GM19372 (cell line): ENCODE results near the gene TBPL1.

Experiments used
- ATAC-seq: cut with Tn5 transposase; IDR thresholded peaks from one replicate; pipeline ENCODE4 v1.9.1; 2021; ENCODE audit warnings: mild to moderate bottlenecking, low read depth, moderate library complexity; ENCODE audit not compliant: unreplicated experiment

The TBPL1 gene

DNA sequence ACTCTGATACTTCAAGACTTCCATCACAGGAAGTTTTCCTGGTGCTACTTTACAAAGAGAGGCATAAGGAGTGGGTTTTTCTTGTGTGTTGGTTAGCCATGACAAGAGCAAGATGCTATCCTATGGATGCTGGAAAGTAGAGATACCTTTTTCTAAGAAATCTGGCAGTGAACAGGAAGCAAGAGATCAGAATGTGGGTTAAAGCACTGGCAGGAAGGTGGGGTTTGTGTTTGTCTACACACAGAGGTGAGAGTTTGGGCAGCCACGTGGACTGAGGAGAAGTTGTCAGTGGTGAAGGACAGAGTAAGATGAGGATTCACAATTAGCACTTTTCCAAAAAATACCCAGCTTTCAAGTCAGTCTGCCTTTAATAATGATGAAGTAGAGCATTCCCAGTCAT lies 81.5 kb downstream of the TBPL1 start:
- no peak for ATAC-seq

DNA sequence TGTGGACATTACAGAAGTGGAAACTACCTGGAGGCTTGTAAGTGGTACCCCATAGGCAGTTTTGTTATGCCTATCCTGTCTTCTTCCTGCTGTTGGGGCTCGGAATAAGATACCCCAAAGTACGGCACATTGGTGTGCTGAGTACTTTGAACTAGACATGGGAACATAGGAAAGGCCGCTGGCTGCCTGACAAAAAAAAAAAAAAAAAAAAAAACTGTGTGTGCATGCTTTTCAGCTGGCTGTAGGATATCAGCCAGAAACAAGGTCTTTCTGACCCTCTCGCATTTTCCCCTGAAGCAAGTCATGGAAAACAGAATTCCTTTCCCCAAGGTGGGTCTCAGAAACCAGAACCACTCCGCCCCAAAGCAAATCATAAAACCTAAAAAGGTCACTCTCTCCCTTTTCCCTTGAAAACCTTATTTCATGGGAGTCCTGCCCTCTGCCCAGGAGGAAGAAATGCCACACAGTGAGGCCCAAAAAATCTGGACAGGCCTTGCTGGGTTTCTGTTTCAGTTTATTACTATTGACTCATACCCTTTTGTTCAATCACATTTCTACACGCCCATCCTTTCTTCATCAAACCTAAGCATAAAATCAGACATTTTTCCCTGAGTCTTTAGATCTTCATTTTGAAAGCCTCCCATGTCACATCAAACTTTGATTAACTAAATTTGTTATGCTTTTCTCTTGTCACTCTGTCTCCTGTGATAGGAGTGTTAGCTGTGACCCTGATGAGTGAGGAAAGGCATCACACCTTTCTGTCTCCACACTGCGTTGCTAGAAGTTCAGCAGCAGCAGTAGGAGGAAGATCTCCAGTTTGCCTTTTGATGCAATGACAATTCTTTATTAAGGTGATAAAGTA lies 82.2 kb downstream of the TBPL1 start:
- ATAC-seq = no peak

DNA sequence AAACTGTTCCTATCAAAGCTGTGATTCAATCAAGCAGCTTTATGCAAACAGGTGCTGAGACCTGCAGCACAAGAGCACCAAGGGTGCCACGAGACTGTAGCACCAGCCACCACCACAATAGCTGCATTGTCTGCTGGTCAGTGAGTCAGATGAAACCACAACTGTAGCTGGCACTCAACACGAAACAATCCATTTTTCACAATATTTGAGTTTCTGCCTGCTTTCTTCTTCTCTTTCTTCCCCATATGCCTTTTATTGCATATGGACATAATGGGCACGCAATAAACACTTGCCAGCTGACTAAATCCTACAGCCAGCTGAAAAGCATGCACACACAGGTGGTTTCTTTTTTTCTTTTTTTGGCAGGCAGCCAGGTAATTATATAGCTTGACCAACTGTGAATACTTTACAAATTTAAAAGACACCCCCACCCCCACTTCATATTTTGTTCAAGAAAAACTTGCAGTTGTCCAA lies 82.8 kb downstream of the TBPL1 start:
- ATAC-seq = no peak

DNA sequence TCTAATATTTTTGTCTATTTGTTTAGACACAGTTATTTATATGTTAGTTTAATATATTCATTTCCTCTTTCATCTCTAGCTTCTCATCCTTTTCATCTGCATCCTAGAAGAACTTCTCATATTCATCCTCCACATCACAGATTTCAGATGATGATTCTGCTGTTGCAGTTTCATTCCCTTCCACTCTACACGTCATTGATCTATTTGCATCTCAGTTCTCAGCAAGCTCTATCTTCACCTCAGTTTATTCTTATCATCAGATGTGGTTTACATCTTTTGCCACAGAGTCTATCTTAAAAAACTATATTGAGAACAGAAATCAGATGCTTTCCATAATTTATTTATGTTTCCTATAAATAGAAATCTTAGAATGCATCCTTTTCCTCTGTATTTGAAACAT lies 86.1 kb downstream of the TBPL1 start:
- no peak for ATAC-seq
